ENCODE results near the gene GAS2L1. TPM values are rescaled to one million over a fixed set of nuclear protein-coding genes. Genes with fewer than 3 reads are reported as not detected.

The GAS2L1 gene
- 48.4 TPM for polyA plus RNA-seq (2013, experiment 1 of 2; ENCODE audit: insufficient read length)
- 26.6 TPM for polyA plus RNA-seq (2013, experiment 2 of 2; ENCODE audit: insufficient read length)

DNA sequence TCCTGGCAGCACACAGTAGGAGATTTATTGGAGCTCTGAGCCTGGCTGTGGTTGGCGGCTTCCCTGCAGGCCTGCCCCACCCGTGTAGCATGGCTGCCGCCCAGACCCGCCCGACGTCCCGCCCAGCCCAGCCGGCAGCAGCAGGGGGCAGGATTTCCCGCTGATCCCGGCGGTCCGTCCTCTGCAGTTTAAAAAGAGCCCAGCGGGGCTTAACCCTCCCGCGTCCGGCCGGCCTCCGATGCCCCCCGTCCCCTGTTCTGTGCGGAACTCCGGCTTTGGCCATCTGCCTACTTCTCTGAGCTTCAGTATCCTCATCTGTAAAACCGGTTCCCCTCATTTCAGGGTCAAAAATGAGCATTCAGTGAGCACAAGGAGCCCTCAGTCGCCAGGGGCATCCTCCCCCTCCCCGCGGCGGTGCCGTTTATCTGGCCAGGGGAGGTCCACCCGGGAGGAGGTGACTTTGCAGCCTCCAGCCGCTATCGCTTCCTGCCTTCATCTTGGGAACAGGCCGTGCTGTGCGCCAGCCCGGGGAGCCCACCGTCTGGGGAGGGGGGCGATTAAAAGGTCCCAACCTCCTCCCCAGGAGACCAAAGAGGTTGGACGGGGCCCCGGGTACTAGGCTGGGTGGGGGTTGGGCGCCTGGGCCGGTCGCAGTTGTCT, at the start of gene GAS2L1:
TSS of gene GAS2L1 (plus strand) at position 476 of the 660 bp plus-strand sequence. CDS start 1,456 bp downstream, outside the sequence.
- peak; percentile 83 for DNase-seq

DNA sequence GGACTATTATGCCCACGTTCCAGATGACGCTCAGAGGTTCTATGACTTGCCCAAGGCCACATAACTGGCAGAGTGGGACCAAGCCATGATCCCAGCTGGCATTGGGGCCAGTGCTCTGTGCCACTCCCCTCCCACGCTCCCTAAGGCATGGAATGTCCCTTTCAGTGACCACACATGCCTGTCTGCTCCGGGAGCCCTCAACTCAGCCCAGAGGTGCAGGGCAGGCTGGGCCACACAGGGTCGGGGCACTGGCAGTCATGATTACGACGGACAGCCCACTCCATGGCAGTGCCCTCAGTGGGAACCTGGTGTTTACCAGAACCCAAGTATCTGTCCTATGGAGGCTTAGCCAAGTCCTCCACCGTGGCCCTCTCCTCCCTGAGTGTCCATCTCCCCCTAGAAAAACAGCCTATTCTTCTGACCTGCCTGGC, 48.7 kb upstream of the GAS2L1 start:
- DNase-seq: no peak

DNA sequence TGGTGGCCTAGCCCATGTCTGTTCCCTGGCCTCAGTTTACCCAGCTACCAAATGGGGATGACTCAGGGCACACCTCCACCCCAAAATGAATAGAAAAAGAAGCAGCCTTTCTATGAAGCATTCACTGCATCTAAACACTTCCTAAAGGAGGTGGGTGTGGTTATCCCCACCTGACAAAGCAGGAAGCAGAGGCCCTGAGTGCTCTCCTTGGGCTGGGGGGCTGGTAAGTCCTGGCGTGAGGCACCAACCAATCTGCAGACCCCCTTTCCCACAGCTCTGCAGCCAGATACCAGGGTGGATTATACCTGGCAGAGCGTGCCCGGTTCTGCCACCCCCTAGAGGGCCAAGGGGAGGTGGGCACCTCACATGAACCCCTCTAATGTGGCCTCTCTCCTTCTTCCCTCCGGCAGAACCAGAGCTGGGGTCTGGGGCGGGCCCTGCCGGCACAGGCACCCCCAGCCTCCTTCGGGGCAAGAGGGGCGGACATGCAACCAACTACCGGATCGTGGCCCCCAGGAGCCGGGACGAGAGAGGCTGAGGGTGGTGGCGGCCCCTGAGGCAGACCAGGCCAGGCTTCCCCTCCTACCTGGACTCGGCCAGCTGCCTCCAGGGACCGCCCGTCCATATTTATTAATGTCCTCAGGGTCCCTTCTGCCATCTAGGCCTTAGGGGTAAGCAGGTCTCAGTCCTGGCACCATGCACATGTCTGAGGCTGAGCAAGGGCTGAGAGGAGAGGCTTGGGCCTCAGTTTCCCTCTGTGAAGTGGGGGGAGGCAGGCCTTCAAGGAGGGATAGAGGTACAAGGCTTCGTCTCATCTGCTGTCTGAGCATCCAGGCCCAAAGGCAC, 47.8 kb upstream of the GAS2L1 start:
- DNase-seq: no peak

GRCh38 chr22:29259253-29259899, 47.1 kb upstream of the GAS2L1 start:
- DNase-seq: no peak

- DNase-seq: no peak
Observed at GRCh38 chr22:29260031-29260560, 46.4 kb upstream of the GAS2L1 start.

DNA sequence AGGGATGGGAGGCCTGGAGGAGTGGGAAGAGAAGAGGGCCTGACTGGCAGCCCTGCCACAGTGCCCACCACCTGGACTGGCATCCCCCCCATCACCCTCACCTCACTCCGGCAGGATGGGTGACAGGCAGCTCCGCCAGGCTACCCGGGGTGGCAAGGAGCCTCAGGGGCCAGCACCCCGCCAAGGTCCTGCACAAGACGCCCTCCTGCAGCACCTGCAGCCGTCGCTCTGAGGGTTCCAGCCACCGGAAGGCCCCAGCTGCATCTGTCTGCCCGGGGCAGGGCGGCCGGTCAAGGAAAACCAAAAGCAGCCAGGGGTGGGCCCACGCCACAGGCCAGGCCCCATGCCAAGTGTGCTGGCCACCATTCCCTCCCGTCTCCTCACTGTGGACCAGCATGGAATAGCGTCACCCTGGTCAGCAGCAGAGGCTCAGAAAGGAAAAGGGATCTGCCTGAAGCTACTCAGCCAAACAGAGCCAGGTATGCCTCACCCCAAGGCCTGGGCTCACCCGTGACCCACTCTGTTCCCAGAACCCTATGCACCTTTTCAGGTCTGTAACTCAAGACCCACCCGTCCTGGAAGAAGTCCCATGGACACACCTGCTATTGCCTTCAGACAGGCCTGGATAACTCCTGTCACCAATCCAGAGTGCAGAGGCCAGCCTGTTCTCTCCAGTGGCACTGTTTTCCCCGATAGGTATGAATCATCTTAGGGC, 45.7 kb upstream of the GAS2L1 start:
- DNase-seq: no peak

GRCh38 chr22:29263791-29264276, 42.6 kb upstream of the GAS2L1 start:
- no peak for DNase-seq

DNA sequence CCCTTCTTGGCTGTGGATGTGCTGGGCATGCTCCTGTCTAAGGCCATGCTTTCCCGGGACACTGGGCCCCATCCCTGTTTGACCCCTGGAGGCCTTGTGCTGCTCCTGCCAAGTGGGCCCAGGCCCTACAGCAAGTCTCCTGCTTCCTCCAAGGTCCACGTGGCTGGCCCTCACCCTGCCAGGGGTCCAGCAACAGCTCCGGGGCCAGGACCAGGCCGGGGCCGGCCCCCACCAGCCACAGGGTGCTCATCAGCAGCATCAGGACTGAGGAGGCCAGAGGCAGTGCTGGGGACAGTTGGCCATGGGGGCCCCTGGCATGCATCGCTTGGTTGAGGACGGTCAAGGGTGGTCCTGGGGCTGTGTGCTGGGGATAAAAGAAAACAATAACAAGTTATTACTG, 41.1 kb upstream of the GAS2L1 start:
- DNase-seq: no peak

DNA sequence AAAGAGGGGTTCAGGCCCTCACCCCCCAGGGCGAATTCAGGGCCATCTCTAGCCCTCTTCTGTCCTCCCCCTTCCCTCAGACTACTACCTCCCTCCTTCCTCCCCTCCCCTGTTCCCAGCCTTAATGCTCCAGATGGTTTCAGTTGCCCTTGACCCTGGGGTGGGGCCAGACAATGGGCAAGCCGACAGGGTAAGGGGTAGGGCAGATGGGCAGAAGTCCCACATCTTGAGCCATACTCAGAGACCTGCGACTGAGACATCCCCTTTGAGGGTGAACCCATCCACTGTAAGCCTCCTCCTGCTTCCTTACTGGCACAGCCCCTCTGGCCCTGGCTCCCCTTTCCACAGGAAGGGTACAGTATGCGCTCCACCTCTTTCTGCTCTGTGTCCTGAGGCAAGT, 40.5 kb upstream of the GAS2L1 start:
- DNase-seq: no peak

GRCh38 chr22:29266564-29267461, 39.6 kb upstream of the GAS2L1 start:
- DNase-seq: peak; percentile 39

DNA sequence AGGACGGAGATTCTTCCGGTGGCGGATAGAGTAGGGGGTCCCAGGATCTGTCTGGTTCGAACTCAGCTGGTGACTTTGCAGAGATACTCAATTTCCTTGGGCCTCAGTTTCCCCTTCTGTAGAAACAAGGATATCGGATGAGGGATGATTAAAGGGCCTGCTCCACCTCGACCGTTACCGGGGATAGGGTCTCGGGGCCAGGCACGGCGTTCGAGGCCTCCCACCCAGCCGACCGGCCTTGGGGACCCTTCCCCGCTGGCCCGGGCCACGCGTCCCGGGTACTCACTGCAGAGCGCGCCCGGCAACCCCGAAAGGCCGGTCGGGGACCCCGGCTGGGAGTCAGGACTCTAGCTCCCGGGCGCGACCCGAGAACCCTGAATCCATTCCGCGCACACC, 39.0 kb upstream of the GAS2L1 start:
- no peak for DNase-seq

GRCh38 chr22:29267858-29268510, 38.5 kb upstream of the GAS2L1 start, which contains the start of the genes EWSR1 and RHBDD3:
Gene EWSR1 (plus strand): TSS chr22:29268268. CDS start chr22:29268337, 69 bp downstream.
Gene RHBDD3 (minus strand): TSS chr22:29267981. CDS start chr22:29265626, 2,355 bp downstream.
- DNase-seq: peak; percentile 97

DNA sequence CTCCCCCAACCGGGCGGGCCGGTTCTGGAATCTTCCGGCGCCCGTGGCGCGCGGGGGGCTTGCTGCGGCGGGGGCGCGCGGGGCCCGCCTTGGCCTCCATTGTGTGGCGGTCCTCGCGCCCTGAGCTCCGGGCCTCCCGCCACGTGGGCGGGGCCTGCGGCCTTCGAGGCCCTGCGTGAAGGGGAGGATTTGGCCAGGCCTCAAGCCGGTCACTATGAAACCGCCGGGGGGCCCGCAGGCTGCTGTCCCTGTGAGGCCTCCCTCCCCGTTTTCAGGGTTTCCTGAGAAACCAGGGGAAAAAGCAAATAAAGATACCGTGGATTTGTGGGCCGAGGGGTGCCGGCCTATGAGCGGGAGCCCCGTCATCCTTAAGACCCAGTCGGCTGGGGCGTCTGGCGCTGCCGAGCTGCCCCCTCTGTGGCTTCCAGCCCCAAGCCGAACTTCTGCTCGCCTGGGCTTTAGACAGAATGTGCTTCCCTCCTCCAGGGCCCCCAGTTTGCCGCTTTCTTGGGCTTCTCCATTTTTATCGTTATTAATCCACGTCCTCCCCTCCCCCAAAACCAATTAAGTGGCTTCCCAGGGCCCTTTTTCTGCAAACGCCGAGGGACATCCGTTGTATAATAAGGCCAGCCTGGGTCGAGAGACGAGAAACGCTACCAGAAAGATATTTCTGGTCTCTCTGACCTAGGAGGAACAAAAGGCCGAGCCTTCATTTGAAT, 37.8 kb upstream of the GAS2L1 start:
- peak; percentile 68 for DNase-seq

DNA sequence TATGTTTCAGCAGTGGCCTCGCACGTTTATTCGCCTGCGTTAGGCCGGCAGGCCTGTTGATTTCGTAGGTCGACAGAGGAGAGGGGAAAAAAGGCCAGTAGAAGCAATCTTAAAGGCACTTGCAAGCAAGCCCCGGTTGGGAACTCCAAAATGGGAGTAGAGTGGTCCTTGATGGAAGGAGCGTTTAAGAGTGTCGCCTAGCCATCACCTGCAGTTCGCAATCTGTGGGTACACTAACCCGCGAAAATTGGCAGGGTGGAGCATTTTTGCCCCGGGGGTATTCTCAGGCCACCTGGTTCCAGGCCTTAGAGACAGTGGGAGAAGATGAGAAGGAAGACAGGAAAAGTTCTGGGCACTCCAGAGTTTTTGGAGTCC, 37.2 kb upstream of the GAS2L1 start:
- no peak for DNase-seq

DNA sequence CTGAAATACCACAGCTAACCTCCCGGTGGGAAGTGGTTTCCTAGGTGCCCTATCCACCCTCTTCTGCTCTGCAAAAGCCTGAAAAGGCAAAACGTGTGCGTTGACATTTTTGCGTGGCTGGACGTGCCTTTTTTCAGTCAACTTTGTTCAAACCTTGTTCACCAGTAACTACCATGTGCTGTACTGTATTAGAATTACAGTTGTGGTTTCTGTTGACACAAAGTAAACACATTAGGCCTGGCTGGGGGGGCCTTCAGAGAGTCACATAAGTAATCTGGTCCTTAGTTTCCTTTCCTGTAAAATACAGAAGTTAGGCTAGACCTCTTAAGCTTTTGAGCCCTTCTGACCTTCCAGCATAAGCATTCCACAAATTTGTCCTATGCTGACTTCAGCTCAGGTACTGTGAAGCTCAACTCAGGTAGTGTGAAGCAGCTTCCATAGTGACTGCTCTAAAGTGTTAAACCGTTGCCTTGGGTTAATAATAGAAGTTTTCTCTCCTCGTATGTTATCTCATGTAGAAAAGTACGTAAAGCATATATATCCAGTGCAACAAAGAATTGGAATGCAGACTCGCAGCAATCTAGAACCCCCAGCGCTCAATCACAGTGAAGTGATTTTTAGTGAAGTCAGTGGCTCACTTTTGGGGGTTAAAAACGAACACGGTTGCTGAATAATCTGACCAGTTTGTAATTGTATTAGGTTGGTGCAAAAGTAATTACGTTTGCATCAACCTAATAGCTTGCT, 36.5 kb upstream of the GAS2L1 start:
- DNase-seq: no peak

DNA sequence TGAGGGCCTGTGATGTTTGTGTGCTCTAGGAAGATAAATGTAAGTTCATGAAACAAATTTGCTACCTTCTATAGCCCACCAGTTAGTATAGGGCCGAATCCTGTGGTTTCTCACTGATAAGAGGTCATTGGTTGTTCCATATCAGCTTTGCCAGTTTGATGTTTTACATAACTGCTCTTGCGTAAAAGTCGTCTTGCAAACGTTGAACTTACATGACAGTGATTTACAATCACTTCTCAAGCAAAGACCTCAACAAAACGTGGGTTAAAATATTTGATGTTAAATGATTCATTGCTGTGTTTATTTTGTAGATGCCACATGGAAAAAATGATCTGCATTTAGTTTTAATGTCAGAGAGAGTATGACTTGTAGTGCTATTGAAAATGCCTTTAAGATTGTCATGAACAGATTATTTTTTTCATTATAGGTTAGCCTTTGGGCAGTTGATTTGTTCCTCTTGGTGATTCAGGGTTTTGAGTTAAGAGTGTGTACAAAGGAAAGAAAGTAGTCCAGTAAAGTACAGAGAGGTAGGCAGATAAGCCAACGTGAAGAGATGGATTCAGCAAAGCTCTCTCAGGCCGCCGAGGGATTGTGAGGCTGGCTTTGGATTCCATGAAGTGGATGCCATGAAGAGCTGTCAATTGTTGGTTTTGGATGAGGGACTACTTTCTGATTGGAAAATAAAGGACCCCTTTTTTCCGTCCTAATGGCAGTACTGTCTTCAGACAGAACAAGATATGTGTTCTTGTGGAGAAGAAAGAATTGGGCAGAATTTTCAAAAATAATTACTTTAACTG, 35.8 kb upstream of the GAS2L1 start:
- DNase-seq: peak; percentile 55

- DNase-seq: no peak
Observed at GRCh38 chr22:29272624-29273023, 33.8 kb upstream of the GAS2L1 start.

DNA sequence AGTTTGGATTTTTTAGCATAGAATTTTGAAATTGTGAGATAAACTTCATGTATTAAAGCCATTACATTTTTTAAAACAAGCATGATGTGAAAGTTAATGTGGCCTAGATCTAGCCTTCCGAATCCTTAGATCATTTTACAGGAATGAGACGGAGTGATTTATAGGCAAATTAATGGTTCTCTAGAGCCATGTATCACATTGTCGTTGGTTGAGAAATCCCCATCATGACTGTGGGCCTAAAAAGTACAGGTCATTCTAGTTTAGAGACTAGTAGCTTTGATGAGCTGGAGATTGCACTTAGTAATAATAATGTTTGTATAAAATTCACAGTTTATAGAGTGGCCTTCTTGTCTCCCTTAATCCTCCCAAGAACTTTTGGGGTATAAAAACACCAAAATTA, 31.3 kb upstream of the GAS2L1 start:
- DNase-seq: no peak
